SK-N-SH (cell line): ENCODE results near the gene KCTD21. TPM values are rescaled to one million over a fixed set of nuclear protein-coding genes. Genes with fewer than 3 reads are reported as not detected.

Experiments
- CTCF ChIA-PET: fragments of 300-600, 350-600 bp; formaldehyde crosslinking; extraction: SDS; loops from one replicate; lab custom pipeline; 2021; lab: Yijun Ruan, JAX
- POLR2A ChIA-PET: fragments of 350-600 bp; sonication (Branson Sonifier 250); formaldehyde crosslinking; extraction: SDS; loops from one replicate; lab custom pipeline; 2020; ENCODE audit warnings: antibody characterized with exemption, inconsistent platforms; lab: Yijun Ruan, JAX
- DNase-seq: peaks from one replicate; pipeline ENCODE4 v3.0.0; 2012
- H2AFZ ChIP-seq: fragments of 200-600 bp; sonication (generic); 2 replicates; pipeline ENCODE4 v1.8.1; 2016; ENCODE audit warnings: antibody characterized with exemption, mild to moderate bottlenecking, low read depth
- H3F3A ChIP-seq: fragments of 200-600 bp; sonication (generic); replicated peaks from 2 replicates; pipeline ENCODE3; 2016; ENCODE audit warnings: antibody characterized with exemption, mild to moderate bottlenecking; ENCODE audit not compliant: insufficient read depth
- H3K27ac ChIP-seq, 2 experiments: fragments of 200-500 bp in 1 of 2; fragments of 200-600 bp in 1 of 2; sonication (Bioruptor generic) in 1 of 2; sonication (generic), shearing (Covaris generic) in 1 of 2; 2 replicates each; pipeline versions ENCODE4 v1.5.1 to v1.6.1; 2014 to 2016; ENCODE audit warnings: low read depth in 2 of 2, inconsistent platforms in 1 of 2, low read length in 1 of 2, mild to moderate bottlenecking in 1 of 2, mixed read lengths in 1 of 2
- H3K27me3 ChIP-seq: fragments of 200-600 bp; sonication (generic), shearing (Covaris generic); 2 replicates; pipeline ENCODE4 v1.6.1; 2016; ENCODE audit warnings: mixed run types; ENCODE audit not compliant: insufficient read depth
- H3K36me3 ChIP-seq, 2 experiments: fragments of 200-500 bp in 1 of 2; fragments of 200-600 bp in 1 of 2; sonication (Bioruptor generic) in 1 of 2; sonication (generic) in 1 of 2; replicated peaks in 1 of 2; 2 replicates each; pipeline versions ENCODE3 to v1.5.1; 2014 to 2016; ENCODE audit warnings: low read length in 1 of 2, mild to moderate bottlenecking in 1 of 2; ENCODE audit not compliant: insufficient read depth in 2 of 2, control insufficient read depth in 1 of 2
- H3K4me1 ChIP-seq, 2 experiments: fragments of 200-500 bp in 1 of 2; fragments of 200-600 bp in 1 of 2; sonication (Bioruptor generic) in 1 of 2; sonication (generic), shearing (Covaris generic) in 1 of 2; 2 replicates each; pipeline versions ENCODE4 v1.5.1 to v1.6.1; 2014 to 2016; ENCODE audit warnings: low read depth in 1 of 2, low read length in 1 of 2, mixed run types in 1 of 2; ENCODE audit not compliant: insufficient read depth in 2 of 2, control insufficient read depth in 1 of 2
- H3K4me2 ChIP-seq: fragments of 200-600 bp; sonication (generic), shearing (Covaris generic); 2 replicates; pipeline ENCODE4 v1.6.1; 2017; ENCODE audit warnings: mixed run types
- H3K4me3 ChIP-seq, 2 experiments: fragments of 200-500 bp in 1 of 2; fragments of 200-600 bp in 1 of 2; sonication (Bioruptor generic) in 1 of 2; sonication (generic), shearing (Covaris generic) in 1 of 2; 2 replicates each; pipeline versions ENCODE4 v1.5.1 to v1.8.1; 2014 to 2016; ENCODE audit warnings: low read depth in 2 of 2, inconsistent platforms in 1 of 2, low read length in 1 of 2, mild to moderate bottlenecking in 1 of 2, mixed read lengths in 1 of 2, moderate library complexity in 1 of 2
- H3K79me2 ChIP-seq: fragments of 200-600 bp; sonication (generic); 2 replicates; pipeline ENCODE4 v1.8.1; 2017; ENCODE audit warnings: mild to moderate bottlenecking; ENCODE audit not compliant: insufficient read depth
- H3K9ac ChIP-seq: fragments of 200-600 bp; sonication (generic); 2 replicates; pipeline ENCODE4 v1.6.1; 2017; ENCODE audit warnings: mixed run types
- H3K9me2 ChIP-seq: fragments of 200-600 bp; sonication (generic); 2 replicates; pipeline ENCODE4 v1.6.1; 2017; ENCODE audit warnings: mixed run types
- H3K9me3 ChIP-seq: fragments of 200-600 bp; sonication (generic); 2 replicates; pipeline ENCODE4 v1.6.1; 2017; ENCODE audit warnings: mixed run types, mild to moderate bottlenecking, moderate library complexity
- H4K20me1 ChIP-seq: fragments of 200-600 bp; sonication (generic); 2 replicates; pipeline ENCODE4 v1.6.1; 2017; ENCODE audit warnings: mild to moderate bottlenecking, mixed run types; ENCODE audit not compliant: insufficient read depth
- CTCF ChIP-seq: fragments of 200-600 bp; sonication (generic); IDR thresholded peaks from 2 replicates; pipeline ENCODE4 v1.6.1; 2017; ENCODE audit warnings: antibody characterized with exemption, mild to moderate bottlenecking, moderate library complexity
- ELF1 ChIP-seq: IDR thresholded peaks from 2 replicates; pipeline ENCODE4 v1.4.0; 2012
- EP300 ChIP-seq, 2 experiments: IDR thresholded peaks; 2 replicates each; pipeline versions ENCODE4 v1.4.0 to v1.6.1; 2012; ENCODE audit warnings: borderline replicate concordance in 1 of 2, low read depth in 1 of 2, low read length in 1 of 2
- EZH2phosphoT487 ChIP-seq: fragments of 200-600 bp; sonication (generic); IDR thresholded peaks from 2 replicates; pipeline ENCODE4 v1.6.1; 2017; ENCODE audit warnings: low read depth, mixed run types, mild to moderate bottlenecking, antibody characterized with exemption, moderate library complexity, borderline replicate concordance
- FOXJ3 ChIP-seq: sonication (generic); formaldehyde crosslinking; IDR thresholded peaks from 2 replicates; pipeline ENCODE4 v1.5.1; 2020; ENCODE audit warnings: mild to moderate bottlenecking, missing genetic modification reagents
- GABPA ChIP-seq: IDR thresholded peaks from 2 replicates; pipeline ENCODE4 v1.4.0; 2012; ENCODE audit warnings: low read depth, mild to moderate bottlenecking
- MEF2A ChIP-seq: IDR thresholded peaks from 2 replicates; pipeline ENCODE4 v1.4.0; 2012; ENCODE audit warnings: low read depth, borderline replicate concordance
- NFIC ChIP-seq: IDR thresholded peaks from 2 replicates; pipeline ENCODE4 v1.4.0; 2012; ENCODE audit warnings: borderline replicate concordance
- POLR2AphosphoS5 ChIP-seq: IDR thresholded peaks from 2 replicates; pipeline ENCODE4 v1.6.1; 2012; ENCODE audit warnings: low read depth, low read length
- RAD21 ChIP-seq: IDR thresholded peaks from 2 replicates; pipeline ENCODE4 v1.6.1; 2012; ENCODE audit warnings: mild to moderate bottlenecking, low read length
- RCOR1 ChIP-seq: fragments of 150-350 bp; IDR thresholded peaks from 2 replicates; pipeline ENCODE4 v1.6.1; 2017; ENCODE audit warnings: antibody characterized with exemption, low read length
- RFX5 ChIP-seq: IDR thresholded peaks from 2 replicates; pipeline ENCODE4 v1.6.1; 2012; ENCODE audit warnings: mild to moderate bottlenecking, improper control_type of control experiment, low read length
- SIN3A ChIP-seq: IDR thresholded peaks from 2 replicates; pipeline ENCODE4 v1.6.1; 2012; ENCODE audit warnings: low read depth, mild to moderate bottlenecking, low read length, moderate library complexity, borderline replicate concordance
- SMC3 ChIP-seq: IDR thresholded peaks from 2 replicates; pipeline ENCODE4 v1.6.1; 2012; ENCODE audit warnings: low read depth, low read length, improper control_type of control experiment
- TEAD4 ChIP-seq: IDR thresholded peaks from 2 replicates; pipeline ENCODE4 v1.4.0; 2012; ENCODE audit warnings: mild to moderate bottlenecking, borderline replicate concordance; ENCODE audit not compliant: insufficient read depth
- YY1 ChIP-seq: IDR thresholded peaks from 2 replicates; pipeline ENCODE4 v1.4.0; 2012; ENCODE audit warnings: low read depth, mild to moderate bottlenecking
- ZBTB33 ChIP-seq: IDR thresholded peaks from 2 replicates; pipeline ENCODE4 v1.4.0; 2012; ENCODE audit warnings: low read depth, borderline replicate concordance
- WGBS: methylation state at CpG from one replicate; pipeline ENCODE4 v1.1.6; 2017; ENCODE audit warnings: low lambda C conversion rate; 5-methylcytosine and 5-hydroxymethylcytosine counted together
- polyA plus RNA-seq, 3 experiments: library from polyadenylated mRNA; depleted of rRNA; stranded (reverse); fragments of >200 nt; gene quantifications; 2 replicates each; pipeline ENCODE4 v1.2.3, GENCODE V29; 2012
- TF ChIP-seq, protein P1 (sequence below): IDR thresholded peaks from 2 replicates; pipeline ENCODE4 v1.6.1; 2012; ENCODE audit warnings: mild to moderate bottlenecking, low read depth, low read length, moderate library complexity

Gene KCTD21
- polyA plus RNA-seq, 1 of the 3 experiments (the other 2 are of a cell fraction): 5.0 TPM

- TF ChIP-seq, protein P1, sequence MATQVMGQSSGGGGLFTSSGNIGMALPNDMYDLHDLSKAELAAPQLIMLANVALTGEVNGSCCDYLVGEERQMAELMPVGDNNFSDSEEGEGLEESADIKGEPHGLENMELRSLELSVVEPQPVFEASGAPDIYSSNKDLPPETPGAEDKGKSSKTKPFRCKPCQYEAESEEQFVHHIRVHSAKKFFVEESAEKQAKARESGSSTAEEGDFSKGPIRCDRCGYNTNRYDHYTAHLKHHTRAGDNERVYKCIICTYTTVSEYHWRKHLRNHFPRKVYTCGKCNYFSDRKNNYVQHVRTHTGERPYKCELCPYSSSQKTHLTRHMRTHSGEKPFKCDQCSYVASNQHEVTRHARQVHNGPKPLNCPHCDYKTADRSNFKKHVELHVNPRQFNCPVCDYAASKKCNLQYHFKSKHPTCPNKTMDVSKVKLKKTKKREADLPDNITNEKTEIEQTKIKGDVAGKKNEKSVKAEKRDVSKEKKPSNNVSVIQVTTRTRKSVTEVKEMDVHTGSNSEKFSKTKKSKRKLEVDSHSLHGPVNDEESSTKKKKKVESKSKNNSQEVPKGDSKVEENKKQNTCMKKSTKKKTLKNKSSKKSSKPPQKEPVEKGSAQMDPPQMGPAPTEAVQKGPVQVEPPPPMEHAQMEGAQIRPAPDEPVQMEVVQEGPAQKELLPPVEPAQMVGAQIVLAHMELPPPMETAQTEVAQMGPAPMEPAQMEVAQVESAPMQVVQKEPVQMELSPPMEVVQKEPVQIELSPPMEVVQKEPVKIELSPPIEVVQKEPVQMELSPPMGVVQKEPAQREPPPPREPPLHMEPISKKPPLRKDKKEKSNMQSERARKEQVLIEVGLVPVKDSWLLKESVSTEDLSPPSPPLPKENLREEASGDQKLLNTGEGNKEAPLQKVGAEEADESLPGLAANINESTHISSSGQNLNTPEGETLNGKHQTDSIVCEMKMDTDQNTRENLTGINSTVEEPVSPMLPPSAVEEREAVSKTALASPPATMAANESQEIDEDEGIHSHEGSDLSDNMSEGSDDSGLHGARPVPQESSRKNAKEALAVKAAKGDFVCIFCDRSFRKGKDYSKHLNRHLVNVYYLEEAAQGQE: no peak
- TF ChIP-seq SIN3A (no peak), MEF2A (no peak), ELF1 (no peak), GABPA (no peak), POLR2AphosphoS5 (no peak), EZH2phosphoT487 (no peak), EP300 (IDR thresholded peaks at IDR 0.05; ENCODE audit: borderline replicate concordance in 1 of 2, low read depth in 1 of 2, low read length in 1 of 2) (no peak), TEAD4 (no peak), FOXJ3 (no peak), YY1 (no peak)
Measured at GRCh38 chr11:78195917-78196560, 7.6 kb upstream of the KCTD21 start (continued).

DNA sequence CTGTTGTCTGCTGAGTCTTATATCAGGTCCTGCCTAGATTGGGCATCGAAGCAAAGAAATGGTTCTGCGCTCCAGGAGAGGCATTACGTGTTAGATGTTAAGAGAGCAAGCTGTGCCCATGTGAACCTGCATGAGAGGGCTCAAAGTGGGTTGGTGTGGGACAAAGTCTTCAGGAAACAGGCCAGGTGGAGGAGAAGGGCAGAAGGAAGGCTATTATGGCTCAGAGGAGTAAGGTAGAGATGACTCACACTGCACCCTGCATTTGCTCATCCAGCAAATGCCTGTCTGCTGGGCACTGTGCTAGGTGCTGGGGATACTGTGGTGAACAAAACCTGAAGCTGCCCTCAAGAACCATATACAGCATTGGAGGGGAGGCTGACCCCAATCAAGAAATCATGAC is 6.1 kb upstream of the KCTD21 start:
- no peaks in the 10 kb centered on the region for H3K27me3 ChIP-seq
- 100% methylated on average over 3 of the region's 3 CpGs for WGBS
- peaks cover 0 to 14% of the 10 kb centered on the region in 2 experiments for H3K36me3 ChIP-seq
- DNase-seq: no peak
- TF ChIP-seq RFX5 (no peak), CTCF (no peak), NFIC (no peak), SMC3 (no peak), FOXJ3 (no peak), RAD21 (no peak), ZBTB33 (no peak), RCOR1 (no peak), YY1 (no peak), GABPA (no peak)
- no peaks in the 10 kb centered on the region for H3F3A ChIP-seq
- H3K79me2 ChIP-seq: peaks cover 50% of the 10 kb centered on the region
- ChIA-PET POLR2A (interaction anchor here (1.3 kb wide), 1 partner anchor 12 kb away, joined by 3 read pairs; no protein-coding TSS in a partner anchor), CTCF (interaction anchor here (2.1 kb wide), 1 partner anchor 15 kb away, joined by 6 read pairs; no protein-coding TSS in a partner anchor)
- peaks cover 11 to 21% of the 10 kb centered on the region in 2 experiments; a peak in 2 of 4 replicates for H3K4me1 ChIP-seq
- no peaks in the 10 kb centered on the region for H3K9me2 ChIP-seq
- H3K4me3 ChIP-seq: no peak overlapping the region
- H2AFZ ChIP-seq: no peak overlapping the region
- 0 out of 2 replicates have a peak, but pooled peaks cover 10% of the 10 kb centered on the region for H4K20me1 ChIP-seq
- H3K4me2 ChIP-seq: no peak overlapping the region
- H3K27ac ChIP-seq: no peak overlapping the region
- no peak overlapping the region for H3K9ac ChIP-seq
- H3K9me3 ChIP-seq: no peaks in the 10 kb centered on the region
